K562 (cell line): ENCODE data around the gene RPS6KA2. TPM values are rescaled to one million over a fixed set of nuclear protein-coding genes. Genes with fewer than 3 reads are reported as not detected.

Source experiments
- ATAC-seq: fragments of 200-7000 bp; cut with Tn5 transposase; 3 replicates; pipeline ENCODE4 v1.9.1; 2020; ENCODE audit warnings: moderate library complexity
- BruUV-seq: library from RNA; stranded (reverse); fragments of 400-500 nt; replicated peaks from 2 replicates; lab custom pipeline; 2021; lab: Mats Ljungman, UMichigan
- CTCF ChIA-PET: fragments of 300-600 bp; formaldehyde crosslinking; extraction: SDS; loops from one replicate; lab custom pipeline; 2021; ENCODE audit warnings: low intra/inter-chr PET ratio; lab: Yijun Ruan, JAX
- POLR2A ChIA-PET: fragments of 300-600, 350-650 bp; sonication (Branson Sonifier 250); formaldehyde crosslinking; extraction: SDS; loops from one replicate; lab custom pipeline; 2021; ENCODE audit warnings: antibody characterized with exemption, inconsistent platforms; lab: Yijun Ruan, JAX
- DNase-seq, 4 experiments: peaks; one replicate each; pipeline versions ENCODE4 v3.0.0 to v3.0.0-alpha.2; 2011 to 2018; ENCODE audit warnings: low spot score in 3 of 4, mixed read lengths in 3 of 4; ENCODE audit errors: extremely low read depth in 1 of 4
- FAIRE-seq: peaks from 2 replicates; lab custom pipeline; 2011; peaks lifted over from hg19 to GRCh38; lab: Jason Lieb, UNC
- H2AFZ ChIP-seq: 2 replicates; pipeline ENCODE4 v1.6.0; 2011; ENCODE audit warnings: low read depth, low read length, control low read depth, inconsistent platforms
- H3K27ac ChIP-seq: fragments of 200-600 bp; 3 replicates; pipeline ENCODE4 v1.8.0; 2011; ENCODE audit warnings: low read depth, mild to moderate bottlenecking, control low read depth, inconsistent platforms, low read length, moderate library complexity, mixed read lengths; ENCODE audit errors: extremely low read depth
- H3K27me3 ChIP-seq, 2 experiments: fragments of 300-600 bp in 1 of 2; 2 replicates in 1 of 2; 3 replicates in 1 of 2; pipeline versions ENCODE4 v1.6.0 to v1.8.0; 2011; ENCODE audit warnings: inconsistent platforms in 2 of 2, low read length in 2 of 2, mild to moderate bottlenecking in 1 of 2, mixed read lengths in 1 of 2, moderate library complexity in 1 of 2; ENCODE audit not compliant: control insufficient read depth in 2 of 2, insufficient read depth in 2 of 2
- H3K36me3 ChIP-seq: fragments of 300-600 bp; 3 replicates; pipeline ENCODE4 v1.8.0; 2011; ENCODE audit warnings: mild to moderate bottlenecking, low read length, inconsistent platforms; ENCODE audit not compliant: control insufficient read depth, insufficient read depth
- H3K4me1 ChIP-seq, 2 experiments: fragments of 200-600 bp in 1 of 2; replicated peaks in 1 of 2; 2 replicates in 1 of 2; 3 replicates in 1 of 2; pipeline versions ENCODE4 v1.5.1 to v1.8.0; 2011; ENCODE audit warnings: inconsistent platforms in 2 of 2, low read length in 2 of 2, mild to moderate bottlenecking in 1 of 2, mixed read lengths in 1 of 2, moderate library complexity in 1 of 2; ENCODE audit not compliant: control insufficient read depth in 2 of 2, insufficient read depth in 2 of 2
- H3K4me2 ChIP-seq: 2 replicates; pipeline ENCODE4 v1.6.1; 2011; ENCODE audit warnings: low read length, control low read depth, inconsistent platforms, mixed read lengths; ENCODE audit not compliant: insufficient read depth
- H3K4me3 ChIP-seq: fragments of 200-600 bp; sonication (generic), shearing (Covaris generic); 2 replicates; pipeline ENCODE4 v1.5.1; 2016; ENCODE audit warnings: control low read depth, inconsistent platforms
- H3K79me2 ChIP-seq: fragments of 200-600 bp; 3 replicates; pipeline ENCODE4 v1.8.0; 2011; ENCODE audit warnings: low read length, inconsistent platforms; ENCODE audit not compliant: control insufficient read depth, insufficient read depth
- H3K9ac ChIP-seq, 2 experiments: 2 replicates each; pipeline versions ENCODE4 v1.6.0 to v1.6.1; 2011; ENCODE audit warnings: low read depth in 2 of 2, low read length in 2 of 2, control low read depth in 1 of 2, inconsistent platforms in 1 of 2, mild to moderate bottlenecking in 1 of 2, mixed read lengths in 1 of 2; ENCODE audit not compliant: insufficient read depth in 1 of 2
- H3K9me1 ChIP-seq: one replicate; pipeline ENCODE4 v1.6.0; 2011; ENCODE audit warnings: inconsistent platforms, mild to moderate bottlenecking, low read length, moderate library complexity; ENCODE audit not compliant: control insufficient read depth, insufficient read depth
- H3K9me3 ChIP-seq: replicated peaks from 2 replicates; pipeline ENCODE4 v1.5.1; 2011; ENCODE audit warnings: low read depth, low read length, inconsistent platforms; ENCODE audit not compliant: control insufficient read depth, insufficient read depth
- H4K20me1 ChIP-seq: replicated peaks from 2 replicates; pipeline ENCODE4 v1.6.1; 2011; ENCODE audit warnings: low read length, inconsistent platforms, mixed read lengths; ENCODE audit not compliant: control insufficient read depth, insufficient read depth
- GABPB1 ChIP-seq: sonication (generic); formaldehyde crosslinking; IDR thresholded peaks from 2 replicates; pipeline ENCODE4 v1.8.0; 2022; ENCODE audit warnings: mild to moderate bottlenecking, missing genetic modification reagents
- SRSF9 ChIP-seq: fragments of 200-400 bp; formaldehyde crosslinking; IDR thresholded peaks from 2 replicates; pipeline ENCODE4 v1.6.1; 2017; ENCODE audit warnings: low read depth, low read length, borderline replicate concordance
- WGBS: fragments of 100-300 bp; shearing (Covaris generic); methylation state at CpG from one replicate; pipeline ENCODE4 v1.1.6; 2016; ENCODE audit warnings: low coverage, mixed read lengths; ENCODE audit not compliant: insufficient coverage; ENCODE audit errors: missing lambda C conversion rate; 5-methylcytosine and 5-hydroxymethylcytosine counted together
- in situ Hi-C: fragments of 300-500 bp; cut with MboI; formaldehyde crosslinking; loops from 4 replicates; pipeline ENCODE4 v1.15.0; 2018; ENCODE audit warnings: inconsistent platforms, mixed read lengths
- intact Hi-C: fragments of 100-400 bp; cut with micrococcal nuclease; formaldehyde crosslinking; loops from 2 replicates; pipeline ENCODE4 v1.14.2; 2022
- polyA plus RNA-seq, 8 experiments: library from polyadenylated mRNA; depleted of rRNA in 4 of 8; stranded (reverse) in 5 of 8; unstranded in 3 of 8; fragments of >200 nt; fragmentation: Nextera tagmentation in 2 of 8; fragmentation: Illumina TruSeq in 1 of 8; extraction: Ambion mirVana in 2 of 8; extraction: Trizol in 1 of 8; gene quantifications; 2 replicates each; pipeline versions ENCODE4 v1.2.1 to v1.2.3, GENCODE V29; 2011 to 2014; ENCODE audit warnings: inconsistent platforms in 1 of 8, missing spikeins in 1 of 8
- total RNA-seq, 7 experiments: library from RNA; depleted of rRNA in 6 of 7; stranded (reverse); fragments of >200 nt in 6 of 7; fragmentation: Illumina TruSeq in 2 of 7; extraction: Trizol in 2 of 7; gene quantifications; 2 replicates each; pipeline versions ENCODE4 v1.2.1 to v1.2.3, GENCODE V29; 2011 to 2021; ENCODE audit warnings: low replicate concordance in 1 of 7
- TF ChIP-seq, protein P1 (sequence below): fragments of 250-450 bp; sonication (Bioruptor Pico); IDR thresholded peaks from 2 replicates; pipeline ENCODE4 v1.8.0; 2022; ENCODE audit warnings: inconsistent platforms

RPS6KA2 gene
- total and polyA plus RNA-seq, 9 of the 15 experiments (the other 6 are each of a cell fraction or from before 2014, with no cell fraction given), result 0.29 to 1.00 (median 0.53) TPM

DNA sequence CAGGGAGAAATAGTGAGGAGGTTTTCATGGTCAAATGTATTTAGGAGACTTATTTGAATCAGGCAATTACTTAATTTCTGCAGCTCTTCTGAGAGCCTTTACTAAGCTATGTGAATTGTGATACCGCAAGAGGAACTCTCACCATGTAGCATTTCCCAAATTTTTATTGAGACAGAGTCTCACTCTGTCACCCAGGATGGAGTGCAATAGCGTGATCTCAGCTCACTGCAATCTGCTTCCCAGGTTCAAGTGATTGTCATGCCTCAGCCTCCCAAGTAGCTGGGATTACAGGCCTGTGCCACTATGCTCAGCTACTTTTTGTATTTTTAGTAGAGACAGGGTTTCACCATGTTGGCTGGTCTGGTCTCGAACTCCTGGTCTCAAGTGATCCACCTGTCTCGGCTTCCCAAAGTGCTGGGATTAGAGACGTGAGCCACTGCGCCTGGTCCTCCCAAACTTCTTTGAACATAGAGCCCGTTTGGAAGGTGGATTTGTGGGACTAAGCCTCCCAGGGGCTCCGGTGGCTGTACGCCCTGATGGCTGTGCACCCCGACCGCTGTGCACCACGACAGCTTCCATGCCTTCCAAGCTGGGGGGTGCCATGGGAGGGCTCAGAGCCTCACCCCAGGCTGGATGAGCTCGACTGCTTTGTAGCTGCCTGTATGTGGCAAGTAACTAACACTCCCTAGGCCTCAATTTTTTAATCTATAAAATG lies 238.6 kb downstream of the RPS6KA2 start:
- ChIA-PET CTCF (no interaction called here), POLR2A (interaction anchor here (0.7 kb wide), 1 partner anchor 112 kb away, joined by 3 read pairs; no protein-coding TSS in a partner anchor)
- Histone ChIP-seq H4K20me1 (no peaks in the 10 kb centered on the region), H3K9me1 (no peaks in the 10 kb centered on the region), H3K9me3 (no peaks in the 10 kb centered on the region), H3K4me2 (no peak overlapping the region), H3K27ac (no peak overlapping the region), H3K79me2 (peaks cover 4% of the 10 kb centered on the region; the same call in 1 of the 3 replicates), H3K36me3 (no peaks in the 10 kb centered on the region), H2AFZ (no peak overlapping the region), H3K4me1 (peaks cover 0 to 11% of the 10 kb centered on the region in 2 experiments; a peak in 1 of 5 replicates), H3K27me3 (peaks cover 18 to 32% of the 10 kb centered on the region in 2 experiments), H3K9ac (no peak overlapping the region), H3K4me3 (no peak overlapping the region)
- no peak for FAIRE-seq
- ATAC-seq, result no peak
- DNase-seq, result no peak
- 26% methylated on average over 13 of the region's 13 CpGs for WGBS
- in situ Hi-C loops (loop anchor here (5.0 kb wide), 1 partner anchor 116 kb away; no protein-coding TSS in a partner anchor), intact Hi-C loops (no loop called here)
- no TSS peak for BruUV-seq
- TF ChIP-seq GABPB1 (CRISPR knock-in tag), result no peak
- TF ChIP-seq, protein P1, sequence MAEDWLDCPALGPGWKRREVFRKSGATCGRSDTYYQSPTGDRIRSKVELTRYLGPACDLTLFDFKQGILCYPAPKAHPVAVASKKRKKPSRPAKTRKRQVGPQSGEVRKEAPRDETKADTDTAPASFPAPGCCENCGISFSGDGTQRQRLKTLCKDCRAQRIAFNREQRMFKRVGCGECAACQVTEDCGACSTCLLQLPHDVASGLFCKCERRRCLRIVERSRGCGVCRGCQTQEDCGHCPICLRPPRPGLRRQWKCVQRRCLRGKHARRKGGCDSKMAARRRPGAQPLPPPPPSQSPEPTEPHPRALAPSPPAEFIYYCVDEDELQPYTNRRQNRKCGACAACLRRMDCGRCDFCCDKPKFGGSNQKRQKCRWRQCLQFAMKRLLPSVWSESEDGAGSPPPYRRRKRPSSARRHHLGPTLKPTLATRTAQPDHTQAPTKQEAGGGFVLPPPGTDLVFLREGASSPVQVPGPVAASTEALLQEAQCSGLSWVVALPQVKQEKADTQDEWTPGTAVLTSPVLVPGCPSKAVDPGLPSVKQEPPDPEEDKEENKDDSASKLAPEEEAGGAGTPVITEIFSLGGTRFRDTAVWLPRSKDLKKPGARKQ (CRISPR knock-in tag), result no peak
- TF ChIP-seq SRSF9, result no peak
